ENCODE results near the gene ADAR.

- no peak for TF ChIP-seq POLR2A (IDR thresholded peaks at IDR 0.05)
- TF ChIP-seq, protein P1, sequence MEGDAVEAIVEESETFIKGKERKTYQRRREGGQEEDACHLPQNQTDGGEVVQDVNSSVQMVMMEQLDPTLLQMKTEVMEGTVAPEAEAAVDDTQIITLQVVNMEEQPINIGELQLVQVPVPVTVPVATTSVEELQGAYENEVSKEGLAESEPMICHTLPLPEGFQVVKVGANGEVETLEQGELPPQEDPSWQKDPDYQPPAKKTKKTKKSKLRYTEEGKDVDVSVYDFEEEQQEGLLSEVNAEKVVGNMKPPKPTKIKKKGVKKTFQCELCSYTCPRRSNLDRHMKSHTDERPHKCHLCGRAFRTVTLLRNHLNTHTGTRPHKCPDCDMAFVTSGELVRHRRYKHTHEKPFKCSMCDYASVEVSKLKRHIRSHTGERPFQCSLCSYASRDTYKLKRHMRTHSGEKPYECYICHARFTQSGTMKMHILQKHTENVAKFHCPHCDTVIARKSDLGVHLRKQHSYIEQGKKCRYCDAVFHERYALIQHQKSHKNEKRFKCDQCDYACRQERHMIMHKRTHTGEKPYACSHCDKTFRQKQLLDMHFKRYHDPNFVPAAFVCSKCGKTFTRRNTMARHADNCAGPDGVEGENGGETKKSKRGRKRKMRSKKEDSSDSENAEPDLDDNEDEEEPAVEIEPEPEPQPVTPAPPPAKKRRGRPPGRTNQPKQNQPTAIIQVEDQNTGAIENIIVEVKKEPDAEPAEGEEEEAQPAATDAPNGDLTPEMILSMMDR (IDR thresholded peaks at IDR 0.05): no peak
Observed at GRCh38 chr1:154591206-154591605, 16.8 kb downstream of the ADAR start.
